ENCODE measurements around the gene CCNDBP1.

The CCNDBP1 gene

DNA sequence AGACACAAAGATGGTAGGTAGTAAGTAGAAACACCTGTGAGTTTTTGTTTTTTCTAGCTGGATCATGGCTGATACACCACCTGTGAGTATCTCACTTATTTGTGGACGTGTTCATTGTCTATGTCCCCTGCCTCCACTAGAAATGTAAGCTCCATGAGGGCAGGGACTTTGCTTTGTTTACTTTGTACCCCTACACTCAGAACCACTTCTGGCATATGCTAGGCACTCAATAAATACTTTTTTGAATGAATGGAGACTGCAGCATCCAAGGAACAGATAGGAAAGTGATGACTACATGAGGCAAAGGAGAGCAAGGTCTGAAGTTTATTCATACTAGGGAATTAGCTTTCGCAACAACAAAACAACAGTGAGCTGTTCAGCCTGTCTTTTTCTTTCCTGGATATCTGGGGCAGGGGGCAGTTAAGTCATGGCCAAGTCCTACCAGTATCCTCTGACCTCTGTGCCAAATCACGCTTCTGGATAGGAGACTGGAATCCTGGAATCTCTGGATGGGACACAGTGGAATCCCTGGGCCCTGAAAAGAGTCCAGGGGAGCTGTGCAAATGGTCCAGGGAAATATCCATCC is 47.2 kb downstream of the CCNDBP1 start:
- Histone ChIP-seq H3K79me2 (ENCODE audit: insufficient read depth, low read length) (peaks cover 17% of the 10 kb centered on the region; the same call in 1 of the 2 replicates), H3F3A (ENCODE audit: low read depth) (no peaks in the 10 kb centered on the region), H3K4me3 (ENCODE audit: low read length, poor library complexity, severe bottlenecking) (no peak overlapping the region), H3K9ac (ENCODE audit: low read depth, low read length, poor library complexity, severe bottlenecking) (no peak overlapping the region), H3K9me3 (ENCODE audit: insufficient read depth, low read depth, low read length) (no peaks in the 10 kb centered on the region), H3K4me2 (ENCODE audit: low read depth, low read length, poor library complexity, severe bottlenecking) (no peak overlapping the region), H2AFZ (ENCODE audit: low read length) (no peak overlapping the region), H3K9me2 (replicated peaks; ENCODE audit: low read depth, low read length) (no peaks in the 10 kb centered on the region), H4K20me1 (ENCODE audit: insufficient read depth, low read length, poor library complexity, severe bottlenecking) (no peaks in the 10 kb centered on the region), H3K27me3 (ENCODE audit: insufficient read depth, low read length, poor library complexity, severe bottlenecking) (no peaks in the 10 kb centered on the region), H3K4me1 (ENCODE audit: insufficient read depth, low read length, poor library complexity, severe bottlenecking) (peaks cover 41% of the 10 kb centered on the region), H3K36me3 (ENCODE audit: insufficient read depth, low read length) (peaks cover 8% of the 10 kb centered on the region; the same call in 1 of the 2 replicates)
- TF ChIP-seq CTCF (conservative IDR thresholded peaks at IDR 0.05; ENCODE audit: low read length), result no peak
- no peak for TF ChIP-seq EZH2phosphoT487 (IDR thresholded peaks at IDR 0.05; ENCODE audit: borderline replicate concordance)

GRCh38 chr15:43235536-43235935 is 50.3 kb downstream of the CCNDBP1 start:
- no peaks in the 10 kb centered on the region for H4K20me1 ChIP-seq (ENCODE audit: insufficient read depth, low read length, poor library complexity, severe bottlenecking)
- H3K9me3 ChIP-seq (ENCODE audit: insufficient read depth, low read depth, low read length), result no peaks in the 10 kb centered on the region
- TF ChIP-seq EZH2phosphoT487 (IDR thresholded peaks at IDR 0.05; ENCODE audit: borderline replicate concordance) (no peak), CTCF (conservative IDR thresholded peaks at IDR 0.05; ENCODE audit: low read length) (no peak)
- no peaks in the 10 kb centered on the region for H3K27me3 ChIP-seq (ENCODE audit: insufficient read depth, low read length, poor library complexity, severe bottlenecking)
- H3K4me1 ChIP-seq (ENCODE audit: insufficient read depth, low read length, poor library complexity, severe bottlenecking), result peaks cover 71% of the 10 kb centered on the region
- 0 out of 2 replicates have a peak, but pooled peaks cover 2% of the 10 kb centered on the region for H3F3A ChIP-seq (ENCODE audit: low read depth)
- peaks cover 8% of the 10 kb centered on the region; the same call in 1 of the 2 replicates for H3K36me3 ChIP-seq (ENCODE audit: insufficient read depth, low read length)
- peak overlapping the region; percentile 78 for H3K9ac ChIP-seq (ENCODE audit: low read depth, low read length, poor library complexity, severe bottlenecking)
- H3K9me2 ChIP-seq (replicated peaks; ENCODE audit: low read depth, low read length), result no peaks in the 10 kb centered on the region
- peak overlapping the region; percentile 86 for H3K4me2 ChIP-seq (ENCODE audit: low read depth, low read length, poor library complexity, severe bottlenecking)
- H3K79me2 ChIP-seq (ENCODE audit: insufficient read depth, low read length), result peaks cover 37% of the 10 kb centered on the region
- H2AFZ ChIP-seq (ENCODE audit: low read length), result no peak overlapping the region
- peak overlapping the region; percentile 68 for H3K4me3 ChIP-seq (ENCODE audit: low read length, poor library complexity, severe bottlenecking)

DNA sequence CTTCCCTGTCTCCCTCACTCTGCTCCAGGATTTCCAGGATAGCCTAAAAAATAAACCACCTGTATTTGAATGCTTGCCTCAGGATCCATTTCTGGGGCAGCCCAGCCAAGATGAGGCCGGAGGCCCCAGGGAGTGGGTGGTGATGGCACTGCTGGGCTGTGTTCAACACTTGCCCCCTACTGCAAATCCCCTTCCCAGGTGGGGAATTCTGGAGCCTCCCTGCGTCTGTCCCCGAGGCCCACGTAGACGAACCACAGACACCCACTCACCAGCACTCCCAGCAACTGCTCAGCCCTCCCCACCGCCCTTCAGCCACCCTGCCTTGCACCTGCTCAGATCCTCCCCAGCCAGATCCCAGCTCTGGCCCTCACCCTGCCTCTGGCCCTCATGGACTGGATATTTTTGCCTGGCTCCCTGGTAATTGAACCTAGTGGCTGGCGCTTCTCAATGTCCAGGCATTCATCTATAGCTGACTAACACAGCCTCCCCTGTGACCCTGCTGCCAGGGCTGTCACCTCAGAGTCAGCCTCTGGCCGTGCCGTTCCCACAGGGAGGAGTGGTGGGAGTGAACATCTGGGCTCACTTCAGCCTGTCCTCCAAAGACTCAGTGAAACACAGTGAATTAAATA is 52.8 kb downstream of the CCNDBP1 start:
- H3K4me1 ChIP-seq (ENCODE audit: insufficient read depth, low read length, poor library complexity, severe bottlenecking), result peaks cover 82% of the 10 kb centered on the region
- no peaks in the 10 kb centered on the region; the same call in 1 of the 2 replicates for H3K36me3 ChIP-seq (ENCODE audit: insufficient read depth, low read length)
- H3K4me2 ChIP-seq (ENCODE audit: low read depth, low read length, poor library complexity, severe bottlenecking), result peak overlapping the region; percentile 86
- H3K79me2 ChIP-seq (ENCODE audit: insufficient read depth, low read length), result peaks cover 37% of the 10 kb centered on the region
- TF ChIP-seq CTCF (conservative IDR thresholded peaks at IDR 0.05; ENCODE audit: low read length) (no peak), EZH2phosphoT487 (IDR thresholded peaks at IDR 0.05; ENCODE audit: borderline replicate concordance) (no peak)
- H2AFZ ChIP-seq (ENCODE audit: low read length), result no peak overlapping the region
- H4K20me1 ChIP-seq (ENCODE audit: insufficient read depth, low read length, poor library complexity, severe bottlenecking), result no peaks in the 10 kb centered on the region
- 0 out of 2 replicates have a peak, but pooled peaks cover 2% of the 10 kb centered on the region for H3F3A ChIP-seq (ENCODE audit: low read depth)
- H3K4me3 ChIP-seq (ENCODE audit: low read length, poor library complexity, severe bottlenecking), result peak overlapping the region; percentile 68
- H3K9me3 ChIP-seq (ENCODE audit: insufficient read depth, low read depth, low read length), result no peaks in the 10 kb centered on the region
- no peaks in the 10 kb centered on the region for H3K9me2 ChIP-seq (replicated peaks; ENCODE audit: low read depth, low read length)
- H3K27me3 ChIP-seq (ENCODE audit: insufficient read depth, low read length, poor library complexity, severe bottlenecking), result no peaks in the 10 kb centered on the region
- peak overlapping the region; percentile 78 for H3K9ac ChIP-seq (ENCODE audit: low read depth, low read length, poor library complexity, severe bottlenecking)
